Thyroid gland (tissue), 4 donors: Measurements from ENCODE around the gene MYO16. TPM values are rescaled to one million over a fixed set of nuclear protein-coding genes. Genes with fewer than 3 reads are reported as not detected.

Source experiments
- DNase-seq, 2 donors: peaks; one replicate each; pipeline ENCODE4 v3.0.0-alpha.2; 2019
- H3K27ac ChIP-seq, 3 donors: fragments of 200-600 bp; sonication (generic); 1 replicate in 2 of 3; 2 replicates in 1 of 3; pipeline ENCODE4 v1.5.1; 2016 to 2019; ENCODE audit warnings: mild to moderate bottlenecking in 1 of 3, moderate library complexity in 1 of 3
- H3K27me3 ChIP-seq: fragments of 200-600 bp; sonication (generic); one replicate; pipeline ENCODE4 v1.5.1; 2019
- H3K36me3 ChIP-seq, 2 donors: fragments of 200-600 bp; sonication (generic); one replicate each; pipeline ENCODE4 v1.5.1; 2016 to 2019
- H3K4me1 ChIP-seq, 2 donors: fragments of 200-600 bp; sonication (generic); one replicate each; pipeline ENCODE4 v1.5.1; 2017 to 2019
- H3K4me3 ChIP-seq, 3 donors: fragments of 200-600 bp; sonication (generic); replicated peaks in 1 of 3; 1 replicate in 2 of 3; 2 replicates in 1 of 3; pipeline ENCODE4 v1.5.1; 2016; ENCODE audit warnings: mild to moderate bottlenecking in 1 of 3
- H3K9me3 ChIP-seq: fragments of 200-600 bp; sonication (generic); one replicate; pipeline ENCODE4 v1.5.1; 2017
- POLR2A ChIP-seq, 2 donors: fragments of 450-650 bp; IDR thresholded peaks; one replicate each; pipeline ENCODE4 v1.6.1; 2017; ENCODE audit warnings: antibody characterized with exemption in 2 of 2, mild to moderate bottlenecking in 2 of 2, moderate library complexity in 1 of 2
- WGBS, 2 donors: methylation state at CpG; one replicate each; pipeline ENCODE4 v1.1.5; 2017; 5-methylcytosine and 5-hydroxymethylcytosine counted together
- intact Hi-C: fragments of 100-400 bp; cut with DNase I; formaldehyde crosslinking; loops from one replicate; pipeline ENCODE4 v1.15.1; 2023
- total RNA-seq, 4 donors: library from RNA; depleted of rRNA; stranded (reverse); fragments of >200 nt; gene quantifications; one replicate each; pipeline ENCODE4 v1.2.3, GENCODE V29; 2016
- TF ChIP-seq, protein P1 (sequence below), 6 experiments: fragments of 200-600 bp in 3 of 6; fragments of 450-650 bp in 3 of 6; sonication (generic) in 3 of 6; IDR thresholded peaks; one replicate each; pipeline ENCODE4 v1.5.1; 2016 to 2019; ENCODE audit warnings: antibody characterized with exemption in 6 of 6, mild to moderate bottlenecking in 2 of 6, inconsistent platforms in 1 of 6, moderate library complexity in 1 of 6

Gene MYO16
- total RNA-seq, 4 donors from 2014 or later: 0.10 to 0.13 (median 0.13) TPM; not detected in 1

DNA sequence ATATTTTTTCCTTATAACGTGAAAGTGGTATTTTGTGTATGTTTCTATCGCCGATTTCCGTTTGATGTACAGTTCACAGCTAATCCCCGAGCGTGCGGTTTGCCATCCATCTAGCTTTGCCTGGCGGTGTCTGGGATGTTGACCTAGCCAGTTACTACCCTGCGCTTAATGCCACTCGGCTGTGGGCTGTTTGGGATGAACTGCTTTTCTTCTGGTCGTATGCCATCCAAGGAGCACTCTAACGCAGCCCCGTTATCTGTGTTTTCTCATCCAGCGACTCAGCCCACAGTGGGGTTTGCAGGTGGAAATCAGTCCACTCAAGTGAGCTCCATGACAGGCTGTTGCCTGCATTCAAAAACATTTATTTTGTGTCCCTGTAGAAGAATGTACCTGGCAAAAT is 512.3 kb downstream of the MYO16 start:
- WGBS, 2 donors: 95 to 96% methylated on average over 14 of the region's 14 CpGs
- DNase-seq: no peak
- no peaks in the 10 kb centered on the region for H3K36me3 ChIP-seq
- H3K27ac ChIP-seq: no peak overlapping the region
- H3K4me1 ChIP-seq: peaks cover 0 to 7% of the 10 kb centered on the region in 2 donors
- no peaks in the 10 kb centered on the region for H3K27me3 ChIP-seq
- intact Hi-C loops: loop anchor here (10.0 kb wide), 2 partner anchors 643 to 973 kb away; partner anchors contain the start of gene IRS2
- TF ChIP-seq, protein P1, sequence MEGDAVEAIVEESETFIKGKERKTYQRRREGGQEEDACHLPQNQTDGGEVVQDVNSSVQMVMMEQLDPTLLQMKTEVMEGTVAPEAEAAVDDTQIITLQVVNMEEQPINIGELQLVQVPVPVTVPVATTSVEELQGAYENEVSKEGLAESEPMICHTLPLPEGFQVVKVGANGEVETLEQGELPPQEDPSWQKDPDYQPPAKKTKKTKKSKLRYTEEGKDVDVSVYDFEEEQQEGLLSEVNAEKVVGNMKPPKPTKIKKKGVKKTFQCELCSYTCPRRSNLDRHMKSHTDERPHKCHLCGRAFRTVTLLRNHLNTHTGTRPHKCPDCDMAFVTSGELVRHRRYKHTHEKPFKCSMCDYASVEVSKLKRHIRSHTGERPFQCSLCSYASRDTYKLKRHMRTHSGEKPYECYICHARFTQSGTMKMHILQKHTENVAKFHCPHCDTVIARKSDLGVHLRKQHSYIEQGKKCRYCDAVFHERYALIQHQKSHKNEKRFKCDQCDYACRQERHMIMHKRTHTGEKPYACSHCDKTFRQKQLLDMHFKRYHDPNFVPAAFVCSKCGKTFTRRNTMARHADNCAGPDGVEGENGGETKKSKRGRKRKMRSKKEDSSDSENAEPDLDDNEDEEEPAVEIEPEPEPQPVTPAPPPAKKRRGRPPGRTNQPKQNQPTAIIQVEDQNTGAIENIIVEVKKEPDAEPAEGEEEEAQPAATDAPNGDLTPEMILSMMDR (IDR thresholded peaks at IDR 0.05): no peak
- H3K9me3 ChIP-seq: no peaks in the 10 kb centered on the region
- H3K4me3 ChIP-seq: no peak overlapping the region

DNA sequence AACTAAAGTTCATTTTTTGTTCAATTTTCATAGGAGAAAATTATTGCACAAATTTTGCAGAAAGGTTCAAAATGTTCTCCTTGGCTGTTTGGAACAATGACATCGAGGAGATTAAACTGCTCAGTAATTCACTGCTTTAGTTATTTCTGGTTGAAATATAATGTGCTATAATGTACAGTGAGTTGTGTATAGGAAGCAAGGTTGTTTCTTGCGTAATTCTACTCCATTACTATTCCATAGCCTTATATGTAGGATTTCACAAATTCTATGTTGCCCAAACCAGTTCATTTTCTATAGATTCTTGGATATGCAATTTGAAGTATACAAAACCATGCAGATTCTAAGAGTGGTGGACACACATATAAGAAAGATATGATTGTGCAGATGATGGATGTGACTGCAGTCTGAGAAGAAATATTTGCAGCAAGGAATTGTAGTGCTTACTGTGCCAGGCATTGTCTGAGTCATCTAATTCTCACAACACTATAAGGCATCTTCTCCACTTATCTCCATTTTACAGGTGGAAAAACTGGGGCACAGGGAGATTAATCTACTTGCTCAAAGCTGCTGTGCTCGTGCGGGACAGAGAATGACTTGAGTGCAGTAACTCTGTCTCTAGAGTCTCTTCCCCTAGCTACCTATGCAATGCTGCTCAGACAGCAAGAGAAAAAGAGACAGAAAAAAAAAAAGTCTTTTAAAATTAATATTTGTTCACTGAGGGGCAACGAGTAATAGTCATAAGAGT is 515.5 kb downstream of the MYO16 start:
- no peaks in the 10 kb centered on the region for H3K36me3 ChIP-seq
- no peak for DNase-seq
- no peaks in the 10 kb centered on the region for H3K27me3 ChIP-seq
- no peak for TF ChIP-seq POLR2A (IDR thresholded peaks at IDR 0.05)
- TF ChIP-seq, protein P1 (IDR thresholded peaks at IDR 0.05): no peak
- intact Hi-C loops: loop anchor here (10.0 kb wide), 2 partner anchors 640 to 970 kb away; partner anchors contain the start of gene IRS2
- H3K4me3 ChIP-seq: no peak overlapping the region
- H3K9me3 ChIP-seq: no peaks in the 10 kb centered on the region
- WGBS, 2 donors: 63 to 65% methylated on average over 5 of the region's 5 CpGs
- H3K4me1 ChIP-seq: peaks cover 0 to 7% of the 10 kb centered on the region in 2 donors
- no peak overlapping the region for H3K27ac ChIP-seq

DNA sequence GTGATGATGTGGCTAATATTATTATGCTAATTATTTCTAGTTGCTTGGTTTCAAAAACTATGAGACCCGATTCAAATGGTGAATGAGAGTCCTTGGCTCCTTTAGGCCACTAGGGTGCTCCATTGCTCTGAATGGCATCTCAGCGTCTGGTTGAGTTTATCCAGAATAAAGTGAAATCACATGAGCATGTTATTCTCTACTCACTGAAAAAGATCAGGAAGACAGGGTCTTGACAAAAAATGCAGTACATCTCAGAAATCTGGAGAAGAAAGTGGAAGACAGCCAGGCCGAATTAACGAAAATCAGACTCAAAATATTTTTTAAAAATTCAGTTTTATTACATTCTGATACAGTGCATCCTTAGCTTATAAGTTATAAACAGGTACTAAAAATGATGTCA is 516.2 kb downstream of the MYO16 start:
- no peak overlapping the region for H3K4me3 ChIP-seq
- 6% methylated on average over 4 of the region's 4 CpGs for WGBS, 2 donors
- H3K27me3 ChIP-seq: no peaks in the 10 kb centered on the region
- no peaks in the 10 kb centered on the region for H3K9me3 ChIP-seq
- DNase-seq: peak; percentile 57 to 63
- H3K36me3 ChIP-seq: no peaks in the 10 kb centered on the region
- peaks cover 0 to 4% of the 10 kb centered on the region in 2 donors for H3K4me1 ChIP-seq
- H3K27ac ChIP-seq: no peak overlapping the region
- intact Hi-C loops: loop anchor here (10.0 kb wide), 2 partner anchors 639 to 969 kb away; partner anchors contain the start of gene IRS2
- TF ChIP-seq, protein P1 (IDR thresholded peaks at IDR 0.05): peak; percentile 32 to 84 (median 73)
- TF ChIP-seq POLR2A (IDR thresholded peaks at IDR 0.05): no peak

DNA sequence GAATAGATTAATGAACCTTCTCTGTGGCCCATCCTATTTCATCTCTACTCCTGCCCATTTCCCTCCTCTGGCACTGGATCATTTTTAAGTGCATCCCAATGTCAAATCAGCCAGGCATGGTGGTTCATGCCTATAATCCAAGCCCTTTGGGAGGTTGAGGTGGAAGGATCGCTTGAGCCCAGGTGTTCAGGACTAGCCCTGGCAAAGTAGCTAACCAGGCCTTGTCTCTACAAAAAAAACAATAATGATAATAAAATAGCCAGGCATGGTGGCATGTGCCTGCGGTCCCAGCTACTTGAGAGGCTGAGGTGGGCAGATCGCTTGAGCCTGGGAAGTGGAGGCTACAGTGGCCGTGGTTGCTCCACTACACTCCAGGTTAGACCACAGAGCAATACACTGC is 517.0 kb downstream of the MYO16 start:
- 81 to 88% methylated on average over 4 of the region's 4 CpGs for WGBS, 2 donors
- TF ChIP-seq POLR2A (IDR thresholded peaks at IDR 0.05): no peak
- TF ChIP-seq, protein P1 (IDR thresholded peaks at IDR 0.05): no peak
- H3K27ac ChIP-seq: no peak overlapping the region
- no peaks in the 10 kb centered on the region for H3K27me3 ChIP-seq
- H3K36me3 ChIP-seq: no peaks in the 10 kb centered on the region
- H3K4me3 ChIP-seq: no peak overlapping the region
- no peak for DNase-seq
- H3K4me1 ChIP-seq: no peaks in the 10 kb centered on the region
- no peaks in the 10 kb centered on the region for H3K9me3 ChIP-seq
- intact Hi-C loops: loop anchor here (10.0 kb wide), 2 partner anchors 638 to 968 kb away; partner anchors contain the start of gene IRS2
